Measurements from ENCODE around the gene HIP1R.

HIP1R gene

GRCh38 chr12:122835750-122836026, 431 bp downstream of the HIP1R start:
- no peak for DNase-seq

DNA sequence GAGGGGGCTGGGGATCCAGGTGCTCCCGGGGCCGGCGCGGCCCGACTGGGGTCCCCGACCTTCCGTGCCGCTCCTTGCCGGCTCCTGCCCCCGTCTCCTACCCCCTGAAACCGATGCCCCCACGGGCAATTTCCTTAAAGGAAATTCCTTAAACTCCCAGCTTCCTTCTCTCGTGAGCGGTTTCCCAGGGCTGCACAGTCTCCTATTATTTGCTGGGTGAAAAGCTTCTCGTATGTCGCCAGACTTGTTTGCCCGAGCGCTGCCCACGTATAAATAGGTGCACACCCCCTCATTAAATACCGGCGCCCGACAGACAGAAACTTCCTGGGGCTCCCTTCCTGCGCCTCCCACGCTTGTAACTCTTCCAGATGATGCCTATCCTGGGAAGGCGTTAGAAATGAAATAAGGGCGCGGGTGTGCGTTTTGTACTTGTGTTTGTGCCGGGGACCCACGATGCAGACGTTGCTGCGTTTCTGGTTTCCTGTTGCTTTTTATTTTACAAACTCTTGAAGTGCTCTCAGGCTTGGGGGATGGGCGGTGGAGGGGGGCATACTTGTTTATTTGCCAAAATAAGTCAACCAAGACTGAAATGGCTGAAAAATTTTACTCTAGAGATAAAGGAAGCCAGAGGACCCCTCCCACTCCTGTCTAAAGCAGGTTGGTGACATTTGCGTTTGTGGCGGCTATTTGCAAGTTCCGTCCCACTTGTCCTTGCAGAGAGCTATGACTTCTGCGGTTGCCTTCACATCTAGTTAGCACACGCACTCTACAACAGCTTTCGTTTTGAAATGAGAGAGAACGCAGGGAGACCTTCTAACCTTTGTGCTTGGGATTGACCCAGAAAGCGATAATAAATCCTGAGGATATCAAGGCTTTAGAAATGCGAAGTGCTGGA, 1.0 kb downstream of the HIP1R start:
- DNase-seq = peak; percentile 41

DNA sequence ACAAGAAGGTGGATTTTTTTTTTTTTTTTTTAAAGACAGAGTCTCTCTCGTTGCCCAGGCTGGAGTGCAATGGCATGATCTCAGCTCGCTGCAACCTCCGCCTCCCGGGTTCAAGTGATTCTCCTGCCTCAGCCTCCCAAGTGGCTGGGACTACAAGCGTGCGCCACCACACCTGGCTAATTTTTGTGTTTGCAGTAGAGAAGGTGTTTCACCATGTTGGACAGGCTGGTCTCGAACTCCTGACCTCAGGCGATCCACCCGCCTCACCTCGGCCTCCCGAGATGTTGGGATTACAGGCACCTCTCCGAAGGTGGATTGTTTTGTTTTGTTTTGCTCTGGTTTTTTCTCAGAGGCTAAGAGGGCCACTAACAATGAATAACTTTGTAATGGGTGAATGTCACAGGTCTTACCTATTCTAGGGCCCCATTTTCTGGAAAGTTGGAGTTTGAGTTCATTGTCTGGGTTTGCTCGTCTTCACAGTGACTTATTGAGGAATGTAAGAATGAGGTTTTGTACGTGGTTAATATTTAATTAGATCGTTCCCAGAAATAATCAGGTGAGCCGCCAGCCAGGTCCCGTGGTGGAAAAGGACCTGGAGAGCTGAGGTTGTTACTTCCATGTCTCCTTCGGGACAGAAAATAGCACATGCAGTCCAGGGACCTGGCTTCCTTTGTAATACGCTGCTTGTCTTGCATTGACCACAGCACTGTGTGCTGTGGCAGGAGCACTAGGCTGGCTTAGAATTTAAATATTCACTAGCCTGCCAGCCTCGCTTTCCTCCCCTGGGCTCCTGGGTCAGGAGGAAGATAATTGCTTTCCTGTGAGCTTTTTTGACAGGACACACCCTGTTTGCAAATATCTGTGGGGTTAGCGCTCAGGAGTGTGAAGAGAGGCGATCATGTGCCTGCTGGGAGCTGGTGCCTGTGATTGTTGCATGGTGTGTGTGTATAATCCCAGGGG, 2.3 kb downstream of the HIP1R start:
- no peak for DNase-seq

GRCh38 chr12:122838841-122839240, 3.6 kb downstream of the HIP1R start:
- no peak for DNase-seq

DNA sequence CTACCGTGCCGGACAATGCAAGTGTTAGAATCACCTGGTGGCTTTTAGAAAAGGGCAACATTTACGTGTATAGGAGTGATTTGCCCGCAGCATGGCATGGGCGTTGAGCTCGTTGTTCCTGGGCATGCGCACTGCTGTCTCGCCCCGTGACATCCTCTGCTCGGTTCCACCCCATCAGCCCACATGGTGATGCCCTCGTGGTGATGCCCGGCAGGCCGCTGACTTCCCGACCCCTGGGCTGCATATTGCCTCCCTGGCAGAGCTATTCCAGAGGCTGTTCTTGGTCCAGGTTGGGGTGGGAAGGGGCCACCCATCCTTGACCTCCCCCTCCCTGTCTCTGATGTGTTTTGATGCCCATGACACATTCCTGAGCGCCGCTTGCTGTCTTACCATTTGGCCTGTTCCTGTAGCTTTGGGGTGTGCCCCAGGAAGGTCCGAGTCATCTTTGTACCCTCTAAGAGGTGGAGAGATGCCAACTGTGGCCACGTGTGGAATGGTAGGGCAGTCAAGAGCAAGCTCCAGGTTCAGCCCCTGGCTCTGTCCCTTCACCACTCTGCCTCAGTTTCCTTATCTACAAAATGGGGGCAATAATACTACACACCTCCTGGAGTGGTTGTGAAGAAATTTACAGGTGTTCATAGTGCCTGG, 4.8 kb downstream of the HIP1R start:
- DNase-seq = no peak

DNA sequence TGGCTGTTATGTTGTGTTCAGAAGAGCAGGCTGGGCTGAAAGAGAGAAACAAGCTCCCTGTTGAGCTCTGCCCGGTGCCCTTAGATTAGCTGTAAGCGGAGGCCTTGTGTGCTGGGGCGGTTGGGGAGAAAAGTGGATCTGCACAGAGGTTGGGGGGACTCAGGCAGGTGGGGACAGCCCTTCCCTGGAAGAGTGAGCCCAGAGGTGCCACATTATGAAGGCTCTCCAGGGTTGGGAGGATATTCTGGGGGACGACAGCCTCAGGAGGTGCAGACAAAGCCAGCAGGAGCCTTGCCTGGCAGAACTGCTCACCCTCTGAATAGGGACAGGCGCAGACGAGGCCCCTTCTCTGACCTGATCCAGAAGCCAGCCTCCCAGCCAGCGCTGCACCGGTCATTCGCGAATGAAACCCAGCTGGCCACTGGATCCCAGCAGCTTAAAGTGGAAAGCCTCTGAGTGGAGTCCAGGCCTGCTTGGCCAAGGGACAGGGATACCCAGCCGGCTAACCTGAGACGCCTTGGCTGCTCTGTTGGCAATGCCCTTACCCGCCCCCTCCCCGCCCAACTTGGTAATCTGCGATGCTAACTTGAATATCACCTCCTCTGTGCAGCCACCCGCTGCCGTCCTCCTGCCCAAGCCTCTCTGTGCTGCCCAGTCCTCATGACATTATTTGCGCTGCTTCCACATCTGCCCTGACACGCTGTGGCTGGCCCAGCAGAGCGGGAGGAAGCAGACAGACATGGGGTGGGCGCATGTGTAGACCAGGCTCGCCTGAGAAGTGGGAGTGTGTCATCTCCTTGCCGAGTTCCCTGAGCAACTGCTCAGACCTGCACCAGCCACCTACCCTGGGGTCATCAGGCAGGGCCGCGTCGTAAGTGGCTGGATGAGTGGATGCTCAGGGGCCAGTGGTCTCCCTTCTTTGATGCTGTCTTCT, 5.6 kb downstream of the HIP1R start:
- no peak for DNase-seq

GRCh38 chr12:122841544-122842321, 6.5 kb downstream of the HIP1R start:
- no peak for DNase-seq

GRCh38 chr12:122842505-122843405, 7.5 kb downstream of the HIP1R start:
- DNase-seq = no peak

DNA sequence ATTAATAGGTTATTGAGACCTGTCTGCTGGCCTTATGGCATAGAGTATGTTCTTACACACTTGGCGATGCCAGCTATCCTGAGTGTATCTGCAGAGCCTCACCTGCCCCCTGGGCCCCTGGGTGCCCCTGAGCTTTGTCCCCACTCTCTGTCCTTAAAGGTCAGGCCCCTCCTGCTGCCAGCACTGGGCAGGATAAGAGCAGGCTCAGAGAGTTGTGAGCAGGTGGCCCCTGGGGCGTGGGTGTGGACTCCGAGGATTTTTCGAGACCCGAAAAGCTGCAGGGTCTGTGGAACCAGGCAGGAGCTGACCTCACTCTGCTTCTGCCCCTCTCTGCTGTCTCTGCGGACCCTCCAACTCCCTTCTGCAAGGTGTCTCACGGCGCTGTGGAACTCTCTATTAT, 8.2 kb downstream of the HIP1R start:
- DNase-seq = no peak

- DNase-seq = no peak
These were observed 9.2 kb downstream of the HIP1R start for GRCh38 chr12:122844366-122844971.

- no peak for DNase-seq
These were observed 10.0 kb downstream of the HIP1R start for GRCh38 chr12:122845041-122845864.

GRCh38 chr12:122845865-122846621, 10.8 kb downstream of the HIP1R start:
- no peak for DNase-seq

GRCh38 chr12:122846622-122847515, 11.6 kb downstream of the HIP1R start:
- no peak for DNase-seq

- no peak for DNase-seq
These were observed 12.2 kb downstream of the HIP1R start for GRCh38 chr12:122847516-122847836.

DNA sequence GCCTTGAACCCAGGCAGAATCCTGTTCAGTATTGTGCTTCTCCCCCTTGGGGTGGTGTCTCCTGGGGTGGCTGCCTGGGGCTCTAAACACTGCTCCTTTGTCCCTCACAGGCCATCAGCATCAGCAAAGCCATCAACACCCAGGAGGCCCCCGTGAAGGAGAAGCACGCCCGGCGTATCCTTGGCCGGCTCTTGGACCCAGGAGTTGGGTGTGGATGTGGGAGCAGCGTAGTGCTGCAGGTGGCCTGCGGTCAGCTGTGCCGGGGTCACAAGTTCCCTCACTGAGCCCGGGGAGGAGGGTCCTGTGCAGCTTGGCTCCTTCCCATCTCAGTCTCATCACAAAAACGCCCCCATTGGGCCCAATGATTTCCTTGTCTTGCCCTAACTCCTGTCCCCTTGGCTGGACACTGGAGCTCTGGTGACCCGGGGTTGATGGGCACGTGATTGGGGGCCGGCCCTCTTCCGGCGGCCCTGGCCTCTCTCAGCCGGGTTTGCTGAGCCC, 12.7 kb downstream of the HIP1R start:
- DNase-seq = no peak

GRCh38 chr12:122848471-122849351, 13.5 kb downstream of the HIP1R start:
- no peak for DNase-seq

Measured in NCI-H2227 treated with DMSO at 0.1 percent for 48 hours (cell line).